Hepatocyte (in vitro differentiated cells): ENCODE data around the gene C19orf25.

Experiments used
- CTCF ChIP-seq: fragments of 200-600 bp; sonication (generic); IDR thresholded peaks from 2 replicates; pipeline ENCODE4 v1.5.1; 2016; ENCODE audit warnings: antibody characterized with exemption, mild to moderate bottlenecking; ENCODE audit not compliant: poor library complexity
- EZH2 ChIP-seq: fragments of 200-600 bp; sonication (generic); IDR thresholded peaks from 2 replicates; pipeline ENCODE4 v1.6.1; 2016; ENCODE audit warnings: antibody characterized with exemption, mild to moderate bottlenecking, borderline replicate concordance
- EZH2phosphoT487 ChIP-seq: fragments of 200-600 bp; sonication (generic); IDR thresholded peaks from one replicate; pipeline ENCODE4 v1.6.1; 2018; ENCODE audit warnings: antibody characterized with exemption, mild to moderate bottlenecking, low read depth, moderate library complexity; ENCODE audit not compliant: unreplicated experiment, severe bottlenecking

- TF ChIP-seq EZH2phosphoT487 (no peak), CTCF (no peak), EZH2 (no peak)
Measured at GRCh38 chr19:1509602-1510441, 30.8 kb upstream of the C19orf25 start.
